Activated CD4-positive, alpha-beta T cell treated with anti-CD3 and anti-CD28 coated beads, Interleukin-2, amount 50 U/mL, for 24 hours (primary cell): Measurements from ENCODE around the gene PMM2.

ENCODE experiments used
- DNase-seq, 2 donors: peaks; one replicate each; pipeline ENCODE4 v3.0.0-alpha.2; 2020; ENCODE audit warnings: low read depth in 1 of 2, low spot score in 1 of 2

PMM2 gene

GRCh38 chr16:8885674-8886592 lies 88.3 kb downstream of the PMM2 start:
- DNase-seq: no peak

- DNase-seq: no peak
These were observed 89.2 kb downstream of the PMM2 start for GRCh38 chr16:8886593-8887430.

GRCh38 chr16:8887431-8887765 lies 89.8 kb downstream of the PMM2 start:
- no peak for DNase-seq

- no peak for DNase-seq
These were observed 90.4 kb downstream of the PMM2 start for GRCh38 chr16:8887952-8888560.

GRCh38 chr16:8888951-8889892 lies 91.6 kb downstream of the PMM2 start:
- no peak for DNase-seq

- no peak for DNase-seq
These were observed 92.4 kb downstream of the PMM2 start for GRCh38 chr16:8889893-8890548.

GRCh38 chr16:8890549-8890921 lies 92.9 kb downstream of the PMM2 start:
- DNase-seq: no peak

- no peak for DNase-seq
These were observed 94.5 kb downstream of the PMM2 start for GRCh38 chr16:8892101-8892575.

GRCh38 chr16:8893426-8893825 lies 95.8 kb downstream of the PMM2 start:
- DNase-seq: no peak

GRCh38 chr16:8893976-8894690 lies 96.5 kb downstream of the PMM2 start:
- no peak for DNase-seq

GRCh38 chr16:8894736-8895334 lies 97.2 kb downstream of the PMM2 start:
- no peak for DNase-seq

- DNase-seq: no peak
These were observed 101.2 kb downstream of the PMM2 start for GRCh38 chr16:8898660-8899318.
